Stomach (tissue), 9 donors: ENCODE data around the gene DPYD. TPM values are rescaled to one million over a fixed set of nuclear protein-coding genes. Genes with fewer than 3 reads are reported as not detected.

Source experiments
- DNase-seq, 2 donors: peaks; one replicate each; pipeline versions ENCODE4 v3.0.0 to v3.0.0-alpha.2; 2013 to 2019
- H3K27ac ChIP-seq, 5 donors: fragments of 200-600 bp in 4 of 5; sonication (generic) in 4 of 5; one replicate each; pipeline ENCODE4 v1.5.1; 2013 to 2019; ENCODE audit warnings: mild to moderate bottlenecking in 1 of 5, moderate library complexity in 1 of 5
- H3K27me3 ChIP-seq, 3 donors: fragments of 200-600 bp; sonication (generic); one replicate each; pipeline ENCODE4 v1.5.1; 2017 to 2019; ENCODE audit warnings: mixed run types in 1 of 3
- H3K36me3 ChIP-seq, 4 donors: fragments of 200-600 bp; sonication (generic); 1 replicate in 3 of 4; 2 replicates in 1 of 4; pipeline ENCODE4 v1.5.1; 2016 to 2019
- H3K4me1 ChIP-seq, 4 donors: fragments of 200-600 bp; sonication (generic); one replicate each; pipeline ENCODE4 v1.5.1; 2016 to 2019
- H3K4me3 ChIP-seq, 4 donors: fragments of 200-600 bp; sonication (generic) in 3 of 4; one replicate each; pipeline ENCODE4 v1.5.1; 2016 to 2019; ENCODE audit warnings: mild to moderate bottlenecking in 1 of 4
- H3K9me3 ChIP-seq, 4 donors: fragments of 200-600 bp; sonication (generic); one replicate each; pipeline ENCODE4 v1.5.1; 2016 to 2019
- CTCF ChIP-seq, 7 experiments: fragments of 450-650 bp in 4 of 7; fragments of 200-600 bp in 3 of 7; sonication (generic) in 3 of 7; IDR thresholded peaks; one replicate each; pipeline ENCODE4 v1.5.1; 2016 to 2019; ENCODE audit warnings: antibody characterized with exemption in 7 of 7, control low read depth in 2 of 7, mild to moderate bottlenecking in 1 of 7
- EP300 ChIP-seq: sonication (generic); formaldehyde crosslinking; IDR thresholded peaks from one replicate; pipeline ENCODE4 v1.6.1; 2017; ENCODE audit warnings: antibody characterized with exemption
- POLR2A ChIP-seq, 4 donors: fragments of 450-650 bp; IDR thresholded peaks; one replicate each; pipeline ENCODE4 v1.6.1; 2016; ENCODE audit warnings: antibody characterized with exemption in 4 of 4, control low read depth in 2 of 4, mild to moderate bottlenecking in 1 of 4, moderate library complexity in 1 of 4
- POLR2AphosphoS5 ChIP-seq, 3 donors: sonication (generic); formaldehyde crosslinking; IDR thresholded peaks; one replicate each; pipeline ENCODE4 v1.6.1; 2016; ENCODE audit warnings: antibody characterized with exemption in 3 of 3
- WGBS, 5 donors: extraction: QIAGEN DNeasy Blood & Tissue Kit in 3 of 5; methylation state at CpG; one replicate each; pipeline versions ENCODE4 v1.1.5 to v1.1.7; 2013 to 2018; 5-methylcytosine and 5-hydroxymethylcytosine counted together
- intact Hi-C: fragments of 100-400 bp; cut with DNase I; formaldehyde crosslinking; loops from one replicate; pipeline ENCODE4 v1.15.1; 2023; ENCODE audit warnings: low total_unique reads
- polyA plus RNA-seq, 3 donors: library from polyadenylated mRNA; stranded (reverse); fragments of 200-250 nt; gene quantifications; one replicate each; pipeline ENCODE4 v1.2.3, GENCODE V29; 2013
- total RNA-seq, 5 donors: library from RNA; depleted of rRNA; stranded (reverse); fragments of >200 nt; gene quantifications; one replicate each; pipeline versions ENCODE4 v1.1.0 to v1.2.3, GENCODE V29; 2014 to 2016
- donor health status: healthy with polysubstance abuse.
- donor health status: Bipolar disorder and iron deficiency.
- donor health status: healthy.

The DPYD gene
- total and polyA plus RNA-seq, 8 donors: 7.5 to 58.2 (median 18.2) TPM

GRCh38 chr1:97869441-97869840 is 51.4 kb downstream of the DPYD start:
- no peak overlapping the region for H3K4me3 ChIP-seq
- H3K4me1 ChIP-seq: peaks cover 0 to 7% (median 0%) of the 10 kb centered on the region in 4 donors
- no peak overlapping the region for H3K27ac ChIP-seq
- 14 to 51% (median 19%) methylated on average over 2 of the region's 2 CpGs for WGBS, 5 donors
- TF ChIP-seq POLR2AphosphoS5 (IDR thresholded peaks at IDR 0.05) (no peak), CTCF (IDR thresholded peaks at IDR 0.05) (no peak), EP300 (no peak), POLR2A (IDR thresholded peaks at IDR 0.05) (no peak)
- DNase-seq: no peak
- no peaks in the 10 kb centered on the region for H3K9me3 ChIP-seq
- H3K36me3 ChIP-seq: no peaks in the 10 kb centered on the region
- no peaks in the 10 kb centered on the region for H3K27me3 ChIP-seq
- intact Hi-C loops: no loop called here

GRCh38 chr1:97867127-97867526 is 53.7 kb downstream of the DPYD start:
- Histone ChIP-seq H3K27me3 (no peaks in the 10 kb centered on the region), H3K9me3 (no peaks in the 10 kb centered on the region), H3K4me3 (no peak overlapping the region), H3K27ac (no peak overlapping the region), H3K36me3 (no peaks in the 10 kb centered on the region), H3K4me1 (peaks cover 0 to 7% (median 0%) of the 10 kb centered on the region in 4 donors)
- 82 to 96% (median 93%) methylated on average over 4 of the region's 4 CpGs for WGBS, 5 donors
- no peak for DNase-seq
- no peak for TF ChIP-seq POLR2A (IDR thresholded peaks at IDR 0.05)
- intact Hi-C loops: no loop called here

DNA sequence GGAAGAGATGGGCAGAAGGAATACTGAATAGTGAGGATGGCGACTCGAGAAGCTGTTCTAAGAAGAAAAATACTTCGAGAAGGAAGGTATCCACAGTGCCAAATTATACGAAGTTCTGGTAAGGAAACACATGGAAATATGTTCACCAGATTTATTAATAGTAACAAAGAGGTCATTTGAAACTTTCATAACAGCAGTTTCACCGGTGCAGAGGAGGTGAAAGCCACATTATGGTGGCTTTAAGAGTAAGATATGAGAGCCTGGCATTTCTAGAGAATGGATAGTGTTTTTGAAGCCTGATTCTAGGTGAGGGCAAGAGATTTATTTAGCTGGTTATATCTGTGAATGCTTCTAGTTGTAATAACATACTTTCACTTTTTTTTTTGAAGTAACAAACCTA is 56.2 kb downstream of the DPYD start:
- no peaks in the 10 kb centered on the region for H3K27me3 ChIP-seq
- no peak for DNase-seq
- H3K9me3 ChIP-seq: no peaks in the 10 kb centered on the region
- no peak overlapping the region for H3K27ac ChIP-seq
- peaks cover 0 to 7% (median 0%) of the 10 kb centered on the region in 4 donors for H3K4me1 ChIP-seq
- intact Hi-C loops: no loop called here
- H3K36me3 ChIP-seq: no peaks in the 10 kb centered on the region
- H3K4me3 ChIP-seq: no peak overlapping the region
- 72 to 82% (median 78%) methylated on average over 5 of the region's 5 CpGs for WGBS, 5 donors
- TF ChIP-seq CTCF (IDR thresholded peaks at IDR 0.05): no peak
- no peak for TF ChIP-seq EP300
- no peak for TF ChIP-seq POLR2A (IDR thresholded peaks at IDR 0.05)
- TF ChIP-seq POLR2AphosphoS5 (IDR thresholded peaks at IDR 0.05): no peak

DNA sequence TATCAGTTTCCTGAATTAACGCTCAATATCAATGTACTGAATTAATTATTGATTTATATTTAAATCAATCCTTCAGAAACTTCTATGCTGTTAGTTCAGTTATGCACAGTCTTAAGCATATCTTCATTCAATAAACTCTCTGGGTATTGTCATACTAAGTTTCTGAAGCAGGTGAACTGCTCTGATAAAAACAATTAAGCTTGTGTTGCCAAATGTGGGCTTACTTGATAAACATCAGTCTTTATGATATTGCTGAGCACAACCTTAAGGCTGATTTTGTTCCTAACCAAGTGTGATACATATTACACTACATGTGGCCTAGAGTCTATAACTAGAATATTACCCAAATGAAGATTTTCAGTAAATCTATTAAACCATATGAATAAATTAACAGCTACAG is 67.6 kb downstream of the DPYD start:
- no peak for TF ChIP-seq POLR2AphosphoS5 (IDR thresholded peaks at IDR 0.05)
- no peak for TF ChIP-seq CTCF (IDR thresholded peaks at IDR 0.05)
- TF ChIP-seq EP300: no peak
- no peak for TF ChIP-seq POLR2A (IDR thresholded peaks at IDR 0.05)
- no peaks in the 10 kb centered on the region for H3K9me3 ChIP-seq
- no peak overlapping the region for H3K4me3 ChIP-seq
- no peaks in the 10 kb centered on the region for H3K27me3 ChIP-seq
- H3K4me1 ChIP-seq: peaks cover 0 to 16% (median 5%) of the 10 kb centered on the region in 4 donors
- H3K36me3 ChIP-seq: peaks cover 0 to 5% (median 5%) of the 10 kb centered on the region in 4 donors
- WGBS, 5 donors: 86 to 98% (median 89%) methylated on average over 1 of the region's 1 CpG
- H3K27ac ChIP-seq: no peak overlapping the region
- no peak for DNase-seq
- intact Hi-C loops: no loop called here
